CD4-positive, alpha-beta T cell (primary cell): ENCODE measurements around the gene EZH1. TPM values are rescaled to one million over a fixed set of nuclear protein-coding genes. Genes with fewer than 3 reads are reported as not detected.

ENCODE experiments used
- ATAC-seq: fragments of 200-7000 bp; cut with Tn5 transposase; one replicate; pipeline ENCODE4 v1.10.0; 2022; ENCODE audit warnings: mild to moderate bottlenecking; ENCODE audit not compliant: poor library complexity
- CTCF ChIA-PET: fragments of 350-600 bp; sonication (Branson Sonifier 250); formaldehyde crosslinking; loops from one replicate; lab custom pipeline; 2021; ENCODE audit warnings: antibody characterized with exemption, inconsistent platforms; lab: Charles Lee
- POLR2A ChIA-PET: fragments of 350-600 bp; sonication (Branson Sonifier 250); formaldehyde crosslinking; loops from one replicate; lab custom pipeline; 2021; ENCODE audit warnings: antibody characterized with exemption, inconsistent platforms; lab: Charles Lee
- DNase-seq, 14 experiments: peaks; one replicate each; pipeline ENCODE4 v3.0.0-alpha.2; 2013 to 2020; ENCODE audit warnings: mixed read lengths in 2 of 14
- H3K27ac ChIP-seq, 2 donors: one replicate each; pipeline versions ENCODE4 v1.5.1 to v1.7.0; 2013; ENCODE audit warnings: low read length in 2 of 2, low read depth in 1 of 2, mild to moderate bottlenecking in 1 of 2
- H3K27me3 ChIP-seq, 2 experiments: 1 replicate in 1 of 2; 2 replicates in 1 of 2; pipeline versions ENCODE4 v1.6.1 to v1.7.0; 2013; ENCODE audit warnings: low read length in 2 of 2, control low read depth in 1 of 2, mild to moderate bottlenecking in 1 of 2, moderate library complexity in 1 of 2; ENCODE audit not compliant: insufficient read depth in 2 of 2, control insufficient read depth in 1 of 2
- H3K36me3 ChIP-seq: one replicate; pipeline ENCODE4 v1.6.1; 2013; ENCODE audit warnings: low read length, control low read depth; ENCODE audit not compliant: insufficient read depth
- H3K4me1 ChIP-seq: one replicate; pipeline ENCODE4 v1.6.1; 2013; ENCODE audit warnings: low read length, control low read depth; ENCODE audit not compliant: insufficient read depth
- H3K4me3 ChIP-seq: one replicate; pipeline ENCODE4 v1.5.1; 2013; ENCODE audit warnings: mild to moderate bottlenecking, low read length, moderate library complexity
- H3K9me3 ChIP-seq, 2 experiments: 1 replicate in 1 of 2; 2 replicates in 1 of 2; pipeline versions ENCODE4 v1.6.1 to v1.7.0; 2013; ENCODE audit warnings: low read length in 2 of 2, mild to moderate bottlenecking in 2 of 2, control low read depth in 1 of 2, moderate library complexity in 1 of 2; ENCODE audit not compliant: control insufficient read depth in 1 of 2, insufficient read depth in 1 of 2
- H3K27ac Mint-ChIP-seq: one replicate; pipeline ENCODE4 v1.8.0; 2020; ENCODE audit warnings: mixed read lengths
- H3K27me3 Mint-ChIP-seq: one replicate; pipeline ENCODE4 v1.8.0; 2021; ENCODE audit warnings: mixed read lengths
- H3K36me3 Mint-ChIP-seq: one replicate; pipeline ENCODE4 v1.8.0; 2021; ENCODE audit warnings: low read depth, mixed read lengths
- H3K4me1 Mint-ChIP-seq: one replicate; pipeline ENCODE4 v1.8.0; 2021; ENCODE audit warnings: low read depth, mixed read lengths
- H3K4me3 Mint-ChIP-seq: one replicate; pipeline ENCODE4 v1.8.0; 2020; ENCODE audit warnings: mild to moderate bottlenecking, mixed read lengths
- H3K9me3 Mint-ChIP-seq: one replicate; pipeline ENCODE4 v1.8.0; 2020; ENCODE audit warnings: mixed read lengths
- CTCF ChIP-seq: fragments of 200-600 bp; IDR thresholded peaks from one replicate; pipeline ENCODE4 v1.8.0; 2022; ENCODE audit warnings: antibody characterized with exemption, mild to moderate bottlenecking
- intact Hi-C, 2 experiments: fragments of 100-400 bp; cut with DNase I in 1 of 2; cut with micrococcal nuclease in 1 of 2; formaldehyde crosslinking; loops; one replicate each; pipeline versions ENCODE4 v1.15.1 to v1.9.0; 2023 to 2025; cut with DNase I, micrococcal nuclease
- total RNA-seq, 174 experiments: library from RNA in 2 of 174; stranded (reverse) in 2 of 174; gene quantifications; one replicate each; pipeline ENCODE4 v1.2.3 and lab custom pipeline; 2021 to 2026

The EZH1 gene
- total RNA-seq, 2 experiments from 2014 or later = 73.3 to 76.1 TPM

GRCh38 chr17:42751628-42752027 is 6.8 kb upstream of the EZH1 start:
- Histone ChIP-seq H3K4me3 (no peak overlapping the region), H3K9me3 (no peaks in the 10 kb centered on the region), H3K27ac (no peak overlapping the region), H3K36me3 (no peaks in the 10 kb centered on the region), H3K27me3 (peaks cover 3 to 5% of the 10 kb centered on the region in 2 experiments), H3K4me1 (no peaks in the 10 kb centered on the region)
- ATAC-seq = no peak
- H3K36me3 Mint-ChIP-seq = no peaks in the 10 kb centered on the region
- H3K4me1 Mint-ChIP-seq = no peaks in the 10 kb centered on the region
- intact Hi-C loops = no loop called here
- DNase-seq = no peak
- H3K4me3 Mint-ChIP-seq = no peak overlapping the region
- no peak overlapping the region for H3K27ac Mint-ChIP-seq
- CTCF ChIA-PET = interaction anchor here (0.9 kb wide), 1 partner anchor 12 kb away, joined by 3 read pairs; no protein-coding TSS in a partner anchor
- H3K27me3 Mint-ChIP-seq = peaks cover 36% of the 10 kb centered on the region
- POLR2A ChIA-PET = no interaction called here
- H3K9me3 Mint-ChIP-seq = no peaks in the 10 kb centered on the region
- TF ChIP-seq CTCF = no peak

- intact Hi-C loops = no loop called here
- no peak overlapping the region for H3K27ac ChIP-seq
- H3K4me3 Mint-ChIP-seq = no peak overlapping the region
- H3K27me3 Mint-ChIP-seq = peaks cover 29% of the 10 kb centered on the region
- no peak overlapping the region for H3K27ac Mint-ChIP-seq
- peaks cover 3 to 5% of the 10 kb centered on the region in 2 experiments for H3K27me3 ChIP-seq
- no peak for TF ChIP-seq CTCF
- ATAC-seq (no peak), DNase-seq (no peak)
- H3K36me3 Mint-ChIP-seq = no peaks in the 10 kb centered on the region
- no peak overlapping the region for H3K4me3 ChIP-seq
- ChIA-PET CTCF (interaction anchor here (1.5 kb wide), 1 partner anchor 8 kb away, joined by 3 read pairs; no protein-coding TSS in a partner anchor), POLR2A (no interaction called here)
- no peaks in the 10 kb centered on the region for H3K4me1 Mint-ChIP-seq
- no peaks in the 10 kb centered on the region for H3K9me3 Mint-ChIP-seq
- H3K36me3 ChIP-seq = no peaks in the 10 kb centered on the region
- no peaks in the 10 kb centered on the region for H3K9me3 ChIP-seq
- H3K4me1 ChIP-seq = no peaks in the 10 kb centered on the region
These were observed 6.0 kb upstream of the EZH1 start for GRCh38 chr17:42750739-42751344.

GRCh38 chr17:42748908-42749798 is 4.3 kb upstream of the EZH1 start:
- ChIA-PET CTCF (interaction anchor here (1.1 to 1.9 kb wide), 3 partner anchors 10 to 170 kb away, joined by 3 to 6 read pairs (median 3); no protein-coding TSS in a partner anchor), POLR2A (no interaction called here)
- DNase-seq (no peak), ATAC-seq (no peak)
- Mint-ChIP-seq H3K36me3 (peaks cover 4% of the 10 kb centered on the region), H3K27me3 (peaks cover 28% of the 10 kb centered on the region), H3K4me1 (peaks cover 12% of the 10 kb centered on the region), H3K9me3 (no peaks in the 10 kb centered on the region), H3K4me3 (no peak overlapping the region), H3K27ac (no peak overlapping the region)
- intact Hi-C loops = no loop called here
- H3K4me3 ChIP-seq = no peak overlapping the region
- peaks cover 10% of the 10 kb centered on the region for H3K4me1 ChIP-seq
- no peaks in the 10 kb centered on the region for H3K36me3 ChIP-seq
- no peak overlapping the region for H3K27ac ChIP-seq
- no peak for TF ChIP-seq CTCF
- no peaks in the 10 kb centered on the region for H3K9me3 ChIP-seq
- H3K27me3 ChIP-seq = peaks cover 3 to 5% of the 10 kb centered on the region in 2 experiments
